HepG2 (cell line): Measurements from ENCODE around the gene MAEA. TPM values are rescaled to one million over a fixed set of nuclear protein-coding genes. Genes with fewer than 3 reads are reported as not detected.
A peak's percentile ranks its signal among the peaks of the same experiment; 100 is the strongest.

Experiments
- ATAC-seq: fragments of 200-7000 bp; cut with Tn5 transposase; 3 replicates; pipeline ENCODE4 v1.9.1; 2020; ENCODE audit warnings: mild to moderate bottlenecking, moderate library complexity
- BruUV-seq: library from RNA; stranded (reverse); fragments of 400-500 nt; replicated peaks from 2 replicates; lab custom pipeline; 2021; lab: Mats Ljungman, UMichigan
- CTCF ChIA-PET: fragments of 300-600 bp; formaldehyde crosslinking; extraction: SDS; loops from one replicate; lab custom pipeline; 2021; ENCODE audit warnings: low total read pairs, inconsistent platforms, low intra/inter-chr PET ratio; lab: Yijun Ruan, JAX
- POLR2A ChIA-PET: fragments of 350-600 bp; sonication (Branson Sonifier 250); formaldehyde crosslinking; loops from one replicate; lab custom pipeline; 2020; ENCODE audit warnings: antibody characterized with exemption, inconsistent platforms; lab: Yijun Ruan, JAX
- DNase-seq: peaks from one replicate; pipeline ENCODE4 v3.0.0-alpha.2; 2015; ENCODE audit warnings: low spot score
- FAIRE-seq: peaks from 3 replicates; lab custom pipeline; 2011; peaks lifted over from hg19 to GRCh38; lab: Jason Lieb, UNC
- H2AFZ ChIP-seq: one replicate; pipeline ENCODE4 v1.6.1; 2011; ENCODE audit warnings: low read length, inconsistent platforms
- H3K27ac ChIP-seq: fragments of 300-600 bp; 3 replicates; pipeline ENCODE4 v1.8.0; 2011; ENCODE audit warnings: mixed run types, mild to moderate bottlenecking, mixed read lengths, low read length, inconsistent platforms; ENCODE audit not compliant: insufficient read depth; ENCODE audit errors: extremely low read length
- H3K27me3 ChIP-seq, 2 experiments: fragments of 200-600 bp in 1 of 2; 2 replicates in 1 of 2; 3 replicates in 1 of 2; pipeline versions ENCODE4 v1.6.0 to v1.8.0; 2011; ENCODE audit warnings: low read length in 2 of 2, mild to moderate bottlenecking in 2 of 2, moderate library complexity in 2 of 2, inconsistent platforms in 1 of 2; ENCODE audit not compliant: insufficient read depth in 2 of 2, control insufficient read depth in 1 of 2
- H3K36me3 ChIP-seq, 2 experiments: fragments of 200-600 bp in 1 of 2; replicated peaks in 1 of 2; 2 replicates in 1 of 2; 3 replicates in 1 of 2; pipeline versions ENCODE4 v1.5.1 to v1.8.0; 2011; ENCODE audit warnings: low read length in 2 of 2, inconsistent platforms in 1 of 2; ENCODE audit not compliant: insufficient read depth in 2 of 2, control insufficient read depth in 1 of 2
- H3K4me1 ChIP-seq: 2 replicates; pipeline ENCODE4 v1.5.1; 2012; ENCODE audit warnings: low read length, inconsistent platforms; ENCODE audit not compliant: insufficient read depth
- H3K4me2 ChIP-seq: 2 replicates; pipeline ENCODE4 v1.6.0; 2011; ENCODE audit warnings: low read depth, low read length, inconsistent platforms
- H3K4me3 ChIP-seq, 3 experiments: fragments of 200-600 bp in 1 of 3; sonication (generic), shearing (Covaris generic) in 1 of 3; replicated peaks in 1 of 3; 2 replicates each; pipeline ENCODE4 v1.5.1; 2011 to 2016; ENCODE audit warnings: low read length in 3 of 3, inconsistent platforms in 2 of 3, low read depth in 2 of 3, mild to moderate bottlenecking in 2 of 3, control low read depth in 1 of 3, mixed read lengths in 1 of 3; ENCODE audit not compliant: insufficient read depth in 1 of 3
- H3K79me2 ChIP-seq: one replicate; pipeline ENCODE4 v1.6.1; 2011; ENCODE audit warnings: low read length, inconsistent platforms; ENCODE audit not compliant: insufficient read depth
- H3K9ac ChIP-seq: 2 replicates; pipeline ENCODE4 v1.6.0; 2011; ENCODE audit warnings: mild to moderate bottlenecking, low read depth, low read length, inconsistent platforms; ENCODE audit not compliant: insufficient read depth
- H3K9me3 ChIP-seq: 2 replicates; pipeline ENCODE4 v1.5.1; 2012; ENCODE audit warnings: mild to moderate bottlenecking, low read length
- H4K20me1 ChIP-seq: 2 replicates; pipeline ENCODE4 v1.6.0; 2011; ENCODE audit warnings: inconsistent platforms, mild to moderate bottlenecking, low read length, moderate library complexity; ENCODE audit not compliant: insufficient read depth
- AGO2 ChIP-seq: fragments of 200-400 bp; formaldehyde crosslinking; optimal IDR thresholded peaks from 2 replicates; pipeline ENCODE3; 2017; ENCODE audit warnings: mild to moderate bottlenecking, low read depth, low read length, moderate library complexity
- AHR ChIP-seq: IDR thresholded peaks from 2 replicates; pipeline ENCODE4 v1.6.1; 2018; ENCODE audit warnings: missing genetic modification reagents, missing compliant biosample characterization
- ATF6 ChIP-seq: sonication (generic); formaldehyde crosslinking; conservative IDR thresholded peaks from 2 replicates; pipeline ENCODE4 v1.4.0; 2020; ENCODE audit warnings: missing genetic modification reagents
- HIC2 ChIP-seq: sonication (generic); formaldehyde crosslinking; IDR thresholded peaks from 2 replicates; pipeline ENCODE4 v1.9.0; 2022; ENCODE audit warnings: low read depth, missing genetic modification reagents
- SALL2 ChIP-seq: sonication (generic); formaldehyde crosslinking; IDR thresholded peaks from 2 replicates; pipeline ENCODE4 v1.8.1; 2023; ENCODE audit warnings: mild to moderate bottlenecking, missing genetic modification reagents, inconsistent platforms
- SNAPC4 ChIP-seq: sonication (generic); formaldehyde crosslinking; IDR thresholded peaks from 2 replicates; pipeline ENCODE4 v1.4.0; 2020; ENCODE audit warnings: mild to moderate bottlenecking, missing genetic modification reagents
- SSRP1 ChIP-seq: IDR thresholded peaks from 2 replicates; pipeline ENCODE4 v1.6.1; 2016; ENCODE audit warnings: control low read depth
- U2AF2 ChIP-seq: fragments of 200-400 bp; formaldehyde crosslinking; IDR thresholded peaks from 2 replicates; pipeline ENCODE4 v1.6.1; 2017; ENCODE audit warnings: low read depth, mild to moderate bottlenecking, low read length
- ZBTB33 ChIP-seq: sonication (generic); formaldehyde crosslinking; IDR thresholded peaks from 2 replicates; pipeline ENCODE4 v1.4.0; 2020; ENCODE audit warnings: missing genetic modification reagents
- ZBTB44 ChIP-seq: sonication (generic); formaldehyde crosslinking; IDR thresholded peaks from 2 replicates; pipeline ENCODE4 v1.4.0; 2020; ENCODE audit warnings: missing genetic modification reagents
- WGBS: methylation state at CpG from one replicate; pipeline ENCODE4 v1.1.6; 2017; ENCODE audit warnings: low lambda C conversion rate; 5-methylcytosine and 5-hydroxymethylcytosine counted together
- in situ Hi-C: cut with HindIII; loops from 2 replicates; pipeline ENCODE4 v1.10.0; 2017; ENCODE audit warnings: low pct_unique_long_range_greater_than_20kb; ENCODE audit not compliant: extremely low pct_ligation_motif_present
- intact Hi-C: fragments of 100-400 bp; cut with micrococcal nuclease; formaldehyde crosslinking; loops from one replicate; pipeline ENCODE4 v1.10.0; 2022; ENCODE audit not compliant: unreplicated experiment
- polyA plus RNA-seq, 8 experiments: library from polyadenylated mRNA; depleted of rRNA in 3 of 8; stranded (reverse) in 7 of 8; unstranded in 1 of 8; fragments of >200 nt; fragmentation: Illumina TruSeq in 4 of 8; extraction: Trizol in 4 of 8; gene quantifications; 2 replicates each; pipeline versions ENCODE4 v1.2.1 to v1.2.3, GENCODE V29; 2011 to 2016; ENCODE audit warnings: low read depth in 4 of 8, missing spikeins in 1 of 8, mixed read lengths in 1 of 8; ENCODE audit not compliant: insufficient read depth in 1 of 8
- total RNA-seq, 5 experiments: library from RNA; depleted of rRNA; stranded (reverse); fragments of >200 nt; fragmentation: Illumina TruSeq; extraction: Trizol; gene quantifications; 2 replicates each; pipeline ENCODE4 v1.2.3, GENCODE V29; 2016; ENCODE audit warnings: low read depth in 1 of 5

MAEA gene
- total and polyA plus RNA-seq, 2 of the 13 experiments (the other 11 are each of a cell fraction or from before 2014, with no cell fraction given), result 52.0 to 57.1 TPM

- no TSS peak for BruUV-seq
- H3K79me2 ChIP-seq, result no peaks in the 10 kb centered on the region
- peaks cover 4 to 25% of the 10 kb centered on the region in 2 experiments; a peak in 4 of 5 replicates for H3K36me3 ChIP-seq
- no peak overlapping the region for H3K9ac ChIP-seq
- H2AFZ ChIP-seq, result no peak overlapping the region
- intact Hi-C loops (no loop called here), in situ Hi-C loops (no loop called here)
- no peak overlapping the region for H3K4me3 ChIP-seq
- no peak overlapping the region for H3K27ac ChIP-seq
- ATAC-seq (peak; percentile 21), DNase-seq (no peak), FAIRE-seq (no peak)
- H4K20me1 ChIP-seq, result no peaks in the 10 kb centered on the region
- no peaks in the 10 kb centered on the region for H3K27me3 ChIP-seq
- POLR2A ChIA-PET, result no interaction called here
- no peaks in the 10 kb centered on the region for H3K4me1 ChIP-seq
- CTCF ChIA-PET, result no interaction called here
- H3K4me2 ChIP-seq, result no peak overlapping the region
- 96% methylated on average over 7 of the region's 24 CpGs for WGBS
- no peaks in the 10 kb centered on the region for H3K9me3 ChIP-seq
- TF ChIP-seq AGO2 (peak; percentile 70), SALL2 (CRISPR knock-in tag) (no peak), U2AF2 (no peak), SSRP1 (CRISPR knock-in tag) (no peak), ZBTB33 (peak; percentile 81), ATF6 (CRISPR knock-in tag) (no peak), ZBTB44 (CRISPR knock-in tag) (no peak), HIC2 (CRISPR knock-in tag) (no peak), SNAPC4 (CRISPR knock-in tag) (no peak), AHR (CRISPR knock-in tag) (no peak)
These were observed 78.9 kb downstream of the MAEA start for GRCh38 chr4:1368421-1369090.
